ENCODE data around the gene TMEM86B. TPM values are rescaled to one million over a fixed set of nuclear protein-coding genes. Genes with fewer than 3 reads are reported as not detected.

The TMEM86B gene
- total and polyA plus RNA-seq, 2 donors (not counting 3 experiments of a cell fraction or from before 2014, with no cell fraction given) = 4.5 to 5.4 TPM

DNA sequence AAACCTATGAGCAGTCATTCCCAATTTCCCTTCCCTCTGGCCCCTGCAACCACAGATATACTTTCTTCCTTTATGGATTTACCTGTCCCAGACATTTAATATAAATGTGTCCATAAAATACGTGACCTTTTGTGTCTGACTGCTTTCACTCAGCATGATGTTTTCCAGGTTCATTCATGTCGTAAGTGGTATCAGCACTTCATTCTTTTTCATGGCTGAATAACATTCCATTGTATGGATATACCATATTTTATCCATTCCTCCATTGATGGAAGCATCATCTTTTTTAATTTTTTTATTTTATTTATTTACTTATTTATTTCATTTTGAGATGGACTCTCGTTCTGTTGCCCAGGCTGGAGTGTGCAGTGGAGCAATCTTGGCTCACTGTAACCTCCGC is 38.3 kb upstream of the TMEM86B start:
- no peaks in the 10 kb centered on the region for H3K4me1 ChIP-seq (ENCODE audit: control insufficient read depth, extremely low read depth, insufficient read depth, low read length)
- CTCF ChIA-PET = no interaction called here
- no peaks in the 10 kb centered on the region for H3K36me3 ChIP-seq (ENCODE audit: control insufficient read depth in 2 of 2, extremely low read depth in 1 of 2, insufficient read depth in 2 of 2, low read length in 2 of 2)
- H3K27ac ChIP-seq (ENCODE audit: insufficient read depth, low read depth, low read length) = no peak overlapping the region
- no peaks in the 10 kb centered on the region for H3K79me2 ChIP-seq (ENCODE audit: control insufficient read depth, insufficient read depth, low read length)
- no peaks in the 10 kb centered on the region for H4K20me1 ChIP-seq (replicated peaks; ENCODE audit: control insufficient read depth, extremely low read depth, insufficient read depth, low read length)
- dilution Hi-C loops (cut with MboI; ENCODE audit: extremely low pct_ligation_motif_present, low sequenced_read_pairs) = no loop called here
- H3K4me3 ChIP-seq (replicated peaks in 1 of 3; ENCODE audit: insufficient read depth in 1 of 3, low read depth in 1 of 3, low read length in 3 of 3) = no peak overlapping the region
- H3K9me3 ChIP-seq (replicated peaks; ENCODE audit: control insufficient read depth, insufficient read depth, low read length) = no peaks in the 10 kb centered on the region
- H2AFZ ChIP-seq (ENCODE audit: low read depth, low read length) = no peak overlapping the region
- H3K9me1 ChIP-seq (replicated peaks; ENCODE audit: control insufficient read depth, extremely low read depth, insufficient read depth, low read length) = no peaks in the 10 kb centered on the region
- intact Hi-C loops (cut with micrococcal nuclease) = no loop called here
- no TSS peak for BruUV-seq (replicated peaks)
- H3K27me3 ChIP-seq (ENCODE audit: control insufficient read depth in 2 of 2, insufficient read depth in 2 of 2, low read length in 2 of 2) = no peaks in the 10 kb centered on the region
- TF ChIP-seq, protein P1, sequence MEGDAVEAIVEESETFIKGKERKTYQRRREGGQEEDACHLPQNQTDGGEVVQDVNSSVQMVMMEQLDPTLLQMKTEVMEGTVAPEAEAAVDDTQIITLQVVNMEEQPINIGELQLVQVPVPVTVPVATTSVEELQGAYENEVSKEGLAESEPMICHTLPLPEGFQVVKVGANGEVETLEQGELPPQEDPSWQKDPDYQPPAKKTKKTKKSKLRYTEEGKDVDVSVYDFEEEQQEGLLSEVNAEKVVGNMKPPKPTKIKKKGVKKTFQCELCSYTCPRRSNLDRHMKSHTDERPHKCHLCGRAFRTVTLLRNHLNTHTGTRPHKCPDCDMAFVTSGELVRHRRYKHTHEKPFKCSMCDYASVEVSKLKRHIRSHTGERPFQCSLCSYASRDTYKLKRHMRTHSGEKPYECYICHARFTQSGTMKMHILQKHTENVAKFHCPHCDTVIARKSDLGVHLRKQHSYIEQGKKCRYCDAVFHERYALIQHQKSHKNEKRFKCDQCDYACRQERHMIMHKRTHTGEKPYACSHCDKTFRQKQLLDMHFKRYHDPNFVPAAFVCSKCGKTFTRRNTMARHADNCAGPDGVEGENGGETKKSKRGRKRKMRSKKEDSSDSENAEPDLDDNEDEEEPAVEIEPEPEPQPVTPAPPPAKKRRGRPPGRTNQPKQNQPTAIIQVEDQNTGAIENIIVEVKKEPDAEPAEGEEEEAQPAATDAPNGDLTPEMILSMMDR (IDR thresholded peaks at IDR 0.05; ENCODE audit: extremely low read depth in 1 of 2, insufficient read depth in 1 of 2, low read depth in 1 of 2, low read length in 2 of 2) = no peak
- TF ChIP-seq JUN (IDR thresholded peaks at IDR 0.05; ENCODE audit: borderline replicate concordance, insufficient read depth, insufficient read length, low read depth) = no peak
- no peak for TF ChIP-seq GATA2 (IDR thresholded peaks at IDR 0.05; ENCODE audit: insufficient read depth, insufficient read length, low read depth, low read length)
- TF ChIP-seq MYC (IDR thresholded peaks at IDR 0.05; ENCODE audit: low read depth, low read length) = no peak
- TF ChIP-seq POLR2A (IDR thresholded peaks at IDR 0.05; ENCODE audit: low read depth, low read length) = no peak
- TF ChIP-seq, protein P2, sequence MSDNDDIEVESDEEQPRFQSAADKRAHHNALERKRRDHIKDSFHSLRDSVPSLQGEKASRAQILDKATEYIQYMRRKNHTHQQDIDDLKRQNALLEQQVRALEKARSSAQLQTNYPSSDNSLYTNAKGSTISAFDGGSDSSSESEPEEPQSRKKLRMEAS (IDR thresholded peaks at IDR 0.05; ENCODE audit: insufficient read depth, insufficient read length) = no peak
- no peak for TF ChIP-seq EZH2 (IDR thresholded peaks at IDR 0.05; ENCODE audit: borderline replicate concordance, low read depth, low read length, severe bottlenecking)
- no peak for TF ChIP-seq FOS (IDR thresholded peaks at IDR 0.05; ENCODE audit: borderline replicate concordance, insufficient read depth, low read length)
- POLR2A ChIA-PET = no interaction called here
- no peak for FAIRE-seq
- DNase-seq (ENCODE audit: low read depth, low spot score) = no peak
- H3K9ac ChIP-seq (replicated peaks; ENCODE audit: extremely low read depth, insufficient read depth, low read length) = no peak overlapping the region
- no peak overlapping the region for H3K4me2 ChIP-seq (ENCODE audit: insufficient read depth, low read length)
